Mucosa of gallbladder (tissue), 1 donor: Measurements from ENCODE around the gene TERB1. TPM values are rescaled to one million over a fixed set of nuclear protein-coding genes. Genes with fewer than 3 reads are reported as not detected.
"Not testable (repeated sequence)": the region's sequence is repeated elsewhere in the genome, so short reads cannot be mapped to it uniquely, and the experiment has no call there.

Experiments
- DNase-seq: peaks from one replicate; pipeline ENCODE4 v3.0.0-alpha.2; 2020; ENCODE audit warnings: low spot score
- total RNA-seq: library from RNA; stranded (reverse); gene quantifications from one replicate; pipeline ENCODE4 v1.2.1, GENCODE V29; 2021
- donor health status: DM: no; HTN: no; CAD: no.

The TERB1 gene
- total RNA-seq, 1 donor from 2014 or later: not detected

DNA sequence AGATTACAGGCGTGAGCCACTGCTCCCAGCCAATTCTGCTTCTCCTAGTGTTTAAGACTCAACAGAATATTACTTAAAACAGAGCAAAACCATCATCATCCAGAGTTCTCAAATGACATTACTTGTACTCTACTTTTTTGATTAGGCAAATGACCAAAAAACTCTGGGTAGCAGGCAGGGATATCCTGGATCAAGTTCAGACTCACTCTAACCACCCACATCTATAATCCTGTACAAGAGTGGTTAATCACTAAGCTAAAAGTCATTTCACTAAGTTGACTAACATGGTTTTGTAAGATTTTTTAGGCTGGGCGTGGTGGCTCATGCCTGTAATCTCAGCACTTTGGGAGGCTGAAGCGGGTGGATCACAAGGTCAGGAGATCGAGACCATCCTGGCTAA lies 22.6 kb upstream of the TERB1 start:
- DNase-seq: no peak

- DNase-seq: no peak
Observed at GRCh38 chr16:66814734-66815133, 13.3 kb upstream of the TERB1 start.

DNA sequence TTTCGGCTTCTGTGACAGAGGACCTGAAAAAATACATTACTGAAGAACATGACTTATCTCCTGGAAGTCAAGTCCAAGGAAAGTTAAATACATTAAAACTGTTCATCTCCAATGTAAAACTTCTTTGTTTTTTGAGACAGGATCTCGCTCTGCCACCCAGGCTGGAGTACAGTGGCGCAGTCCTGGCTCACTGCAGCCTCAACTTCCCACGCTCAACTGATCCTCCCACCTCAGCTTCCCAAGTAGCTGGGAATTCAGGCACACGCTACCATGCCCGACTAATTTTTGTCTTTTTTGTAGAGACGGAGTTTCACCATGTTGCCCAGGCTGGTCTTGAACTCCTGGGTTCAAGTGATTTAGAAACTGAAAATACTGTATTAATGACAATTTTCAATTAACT lies 9.7 kb upstream of the TERB1 start:
- no peak for DNase-seq

DNA sequence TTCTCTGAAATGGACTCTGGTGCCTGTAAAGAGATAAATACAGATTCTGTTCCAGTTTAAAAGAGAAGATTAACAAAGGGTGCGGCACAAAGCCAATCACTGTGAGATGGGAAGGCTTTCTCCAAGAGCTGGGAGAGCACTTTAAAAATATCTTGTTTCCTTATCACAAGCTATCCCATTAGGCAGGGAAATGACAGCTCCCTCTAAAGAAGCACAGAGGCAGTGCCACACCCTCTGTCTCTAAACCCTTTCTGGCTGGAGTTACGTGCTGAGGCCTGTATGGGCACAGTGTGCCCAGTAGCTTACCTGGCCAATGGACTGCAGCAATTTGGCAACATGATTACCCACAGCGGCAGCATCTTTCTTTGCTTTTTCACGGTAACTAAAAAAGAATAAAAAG lies 9.0 kb upstream of the TERB1 start:
- no peak for DNase-seq

DNA sequence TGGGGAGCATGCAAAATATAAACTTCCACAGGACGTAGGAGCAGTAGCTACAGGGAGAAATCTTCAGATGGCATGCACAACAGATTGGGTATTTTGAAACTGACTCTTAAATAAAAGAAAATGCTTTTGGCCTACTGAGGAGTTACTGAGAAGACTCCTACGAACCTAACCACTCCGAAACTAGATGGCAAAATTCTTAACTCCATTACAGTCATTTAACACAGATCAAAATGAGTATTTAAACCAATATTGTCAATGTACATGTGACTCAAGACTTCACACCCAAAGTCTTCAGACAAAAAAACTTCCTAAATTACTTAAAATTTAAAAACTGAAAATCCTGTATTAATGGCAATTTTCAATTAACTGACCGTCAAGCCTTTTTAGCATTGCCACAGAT lies 8.4 kb upstream of the TERB1 start:
- no peak for DNase-seq

- no peak for DNase-seq
Observed at GRCh38 chr16:66802159-66802558, 775 bp upstream of the TERB1 start.

DNA sequence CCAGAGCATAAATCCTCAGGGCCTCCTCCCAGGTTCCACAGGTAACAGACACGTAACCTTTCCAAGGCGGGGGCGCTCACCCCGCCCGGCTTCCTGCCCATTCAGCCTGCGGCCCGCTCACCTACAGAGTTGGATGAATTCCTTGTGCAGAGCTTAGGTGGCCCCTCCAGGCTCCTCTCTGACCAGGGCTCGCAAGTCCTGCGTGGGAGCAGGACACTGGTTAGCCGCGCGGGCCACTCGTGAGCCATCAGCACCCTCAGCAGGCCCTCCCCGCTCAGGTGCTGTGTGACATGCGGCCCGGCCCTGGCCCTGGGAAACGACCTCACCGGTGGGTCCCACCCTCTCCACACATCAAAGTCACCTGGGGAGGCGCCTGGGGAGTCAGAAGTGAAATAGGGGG lies 528 bp downstream of the TERB1 start:
- DNase-seq: no peak

DNA sequence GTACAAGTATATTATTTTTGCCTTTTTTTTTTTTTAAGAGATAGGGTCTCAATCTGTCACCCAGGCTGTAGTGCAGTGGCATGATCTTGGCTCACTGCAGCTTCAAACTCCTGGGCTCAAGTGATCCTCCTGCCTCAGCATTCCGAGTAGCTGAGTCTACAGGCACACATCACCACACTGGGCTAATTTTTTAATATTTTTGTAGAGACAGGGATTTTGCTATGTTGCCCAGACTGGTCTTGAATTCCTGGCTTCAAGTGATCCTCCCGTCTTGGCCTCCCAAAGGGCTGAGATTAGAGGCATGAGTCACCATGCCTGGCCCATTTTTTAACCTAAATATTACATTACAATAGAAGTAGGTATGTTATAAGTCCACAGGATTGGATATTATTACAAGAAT lies 3.2 kb downstream of the TERB1 start:
- DNase-seq: no peak

DNA sequence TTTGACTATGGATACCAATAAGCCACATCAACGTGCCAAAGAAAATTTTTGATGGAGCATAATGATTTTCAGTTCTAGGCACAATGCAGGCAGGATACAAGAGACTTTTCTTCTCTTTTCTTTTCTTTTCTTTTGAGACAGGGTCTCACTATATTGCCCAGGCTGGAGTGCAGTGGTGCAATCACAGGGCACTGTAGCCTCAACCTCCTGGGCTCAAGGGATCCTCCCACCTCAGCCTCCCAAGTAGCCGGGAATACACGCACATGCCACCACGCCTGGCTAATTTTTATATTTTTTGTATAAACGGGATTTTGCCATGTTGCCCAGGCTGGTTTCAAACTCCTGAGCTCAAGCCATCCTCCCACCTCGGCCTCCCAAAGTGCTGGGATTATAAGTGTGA lies 7.4 kb downstream of the TERB1 start:
- DNase-seq: not testable (repeated sequence)

DNA sequence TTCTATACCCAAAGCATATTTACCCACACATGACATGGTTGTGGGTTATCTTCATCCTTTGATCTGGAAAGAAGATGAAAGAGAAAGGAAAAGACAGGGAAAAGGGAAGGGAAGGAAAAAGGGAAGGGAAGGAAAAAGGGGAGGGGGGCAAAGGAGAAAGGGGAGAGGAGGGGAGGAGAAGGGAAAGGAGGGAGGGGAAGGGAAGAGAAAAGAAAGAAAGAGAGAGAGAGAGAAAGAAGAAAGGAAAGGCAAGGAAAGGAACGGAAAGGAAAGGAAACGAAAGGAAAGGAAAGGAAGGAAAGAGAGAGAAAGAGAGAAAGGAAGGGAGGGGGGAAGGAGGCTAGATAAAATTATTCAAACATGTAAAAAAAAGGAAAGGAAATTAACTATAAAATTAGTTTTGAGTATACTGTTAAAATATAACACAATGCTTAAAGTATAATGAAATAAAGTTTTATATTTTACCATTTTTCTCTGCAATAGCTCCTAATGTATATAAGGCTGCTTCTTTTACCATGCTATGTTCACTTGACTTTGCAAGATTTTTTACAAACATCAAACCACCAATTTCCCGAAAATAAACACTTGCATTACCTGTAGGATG lies 11.2 kb downstream of the TERB1 start:
- DNase-seq: no peak

DNA sequence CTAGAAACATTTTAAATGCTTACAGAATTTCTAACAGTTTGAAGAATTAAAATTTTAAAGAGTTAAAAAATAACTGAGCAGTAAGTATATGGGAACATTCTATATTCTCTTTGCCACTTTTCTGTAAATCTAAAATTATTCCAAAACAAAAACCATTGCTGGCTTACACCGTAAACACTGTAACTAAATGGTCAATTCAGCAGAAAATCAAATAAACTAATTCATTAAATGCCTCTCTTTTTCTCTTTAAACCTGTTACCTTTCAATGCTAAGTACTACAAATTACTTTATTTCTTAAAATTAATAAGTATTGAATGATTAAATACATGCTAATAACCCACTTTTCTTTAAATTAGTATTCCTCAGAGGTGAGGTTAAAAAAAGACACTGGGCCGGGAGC lies 14.0 kb downstream of the TERB1 start:
- no peak for DNase-seq

DNA sequence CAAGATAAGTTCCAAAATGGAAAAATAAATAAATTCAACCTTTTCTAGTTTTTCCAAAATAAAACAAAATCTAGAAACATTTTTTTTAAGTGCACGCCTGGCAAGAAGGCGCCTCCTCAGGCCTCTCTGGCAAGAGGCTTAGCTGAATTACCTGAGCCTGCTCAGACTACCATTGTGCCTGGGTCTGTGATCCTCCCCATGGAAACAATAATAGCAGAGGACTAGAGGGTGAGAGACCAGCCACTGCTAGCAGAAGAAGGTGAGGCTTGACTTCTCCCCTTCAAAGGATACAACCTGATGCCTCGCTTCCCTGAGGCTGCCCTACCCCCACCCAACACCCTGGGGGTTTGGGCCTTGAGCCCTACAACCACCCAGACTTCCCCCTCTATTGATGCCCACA lies 14.8 kb downstream of the TERB1 start:
- no peak for DNase-seq

- no peak for DNase-seq
Observed at GRCh38 chr16:66776457-66776856, 24.9 kb downstream of the TERB1 start.

DNA sequence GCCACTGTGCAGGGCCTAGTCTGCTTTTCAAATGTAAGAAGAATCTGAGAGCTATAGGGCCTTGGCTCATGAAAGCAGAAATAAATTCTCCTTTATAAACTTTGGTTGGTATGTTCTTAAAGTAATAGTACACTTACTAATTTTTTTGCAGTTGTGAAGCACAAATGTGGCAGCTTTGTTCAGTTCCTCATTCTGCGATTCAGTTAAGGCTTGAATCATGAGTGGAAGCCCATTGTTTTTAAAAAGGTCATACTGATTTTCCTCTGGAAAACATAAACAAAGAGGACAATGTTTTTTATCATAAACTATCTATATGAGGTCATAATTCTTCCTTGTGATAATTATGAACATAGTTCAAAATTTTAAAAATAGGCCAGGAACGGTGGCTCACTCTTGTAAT lies 26.4 kb downstream of the TERB1 start:
- no peak for DNase-seq

- DNase-seq: no peak
Observed at GRCh38 chr16:66758086-66758485, 43.3 kb downstream of the TERB1 start.

DNA sequence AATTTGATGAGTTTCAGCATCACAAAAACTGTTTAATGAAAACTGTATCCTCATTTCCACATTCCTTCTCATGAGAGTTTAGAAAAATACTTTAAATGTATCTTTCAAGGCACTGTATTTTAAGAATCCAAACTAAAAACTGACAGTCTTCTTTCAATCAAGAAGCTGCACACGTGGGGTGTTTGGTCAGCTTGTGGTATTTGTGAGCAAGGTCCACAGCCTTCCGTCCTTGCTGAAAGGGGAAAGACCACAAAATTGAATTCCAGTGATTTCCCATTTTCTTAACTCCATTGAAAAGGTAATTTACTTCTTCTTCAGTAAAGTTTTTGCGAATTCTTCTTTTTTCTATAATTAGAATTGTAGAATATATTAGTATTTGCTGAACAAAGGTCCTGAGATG lies 46.6 kb downstream of the TERB1 start:
- DNase-seq: no peak

DNA sequence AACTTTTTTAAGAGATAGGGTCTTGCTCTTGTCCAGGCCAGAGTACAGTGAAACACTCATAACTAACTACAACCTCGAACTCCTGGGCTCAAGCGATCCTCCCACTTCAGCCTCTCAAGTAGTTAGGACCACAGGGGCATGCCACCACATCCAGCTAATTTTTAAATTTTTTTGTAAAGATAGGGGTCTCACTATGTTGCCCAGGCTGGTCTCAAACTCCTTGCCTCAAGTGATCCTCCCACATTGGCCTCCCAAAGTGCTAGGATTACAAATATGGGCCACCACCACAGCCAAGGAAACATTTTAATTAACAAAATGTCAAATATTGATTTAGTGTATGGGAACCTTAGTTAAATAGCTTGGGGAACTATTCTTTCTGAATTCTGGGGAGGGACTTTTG lies 47.2 kb downstream of the TERB1 start:
- no peak for DNase-seq

DNA sequence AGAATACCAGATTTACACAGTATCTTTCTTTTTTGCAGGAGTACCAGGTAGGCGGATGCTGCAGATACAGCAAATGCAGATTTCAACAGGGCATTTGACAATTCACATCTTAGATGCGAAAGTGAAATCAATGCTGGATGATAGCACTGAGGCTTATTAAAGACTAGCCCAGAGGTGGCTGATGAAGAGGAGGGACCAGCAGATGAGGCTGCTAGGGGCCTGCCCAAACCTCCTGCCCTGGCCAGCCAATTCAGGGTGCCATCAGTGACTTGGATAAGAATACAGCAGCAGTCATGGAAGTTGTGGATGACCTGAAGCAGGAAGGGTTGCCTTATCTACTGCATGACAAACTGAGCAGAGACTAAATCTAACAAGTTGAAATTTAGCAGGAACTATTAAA lies 48.4 kb downstream of the TERB1 start:
- no peak for DNase-seq

- DNase-seq: no peak
Observed at GRCh38 chr16:66752379-66752778, 49.0 kb downstream of the TERB1 start.

- no peak for DNase-seq
Observed at GRCh38 chr16:66751992-66752322, 49.4 kb downstream of the TERB1 start.

DNA sequence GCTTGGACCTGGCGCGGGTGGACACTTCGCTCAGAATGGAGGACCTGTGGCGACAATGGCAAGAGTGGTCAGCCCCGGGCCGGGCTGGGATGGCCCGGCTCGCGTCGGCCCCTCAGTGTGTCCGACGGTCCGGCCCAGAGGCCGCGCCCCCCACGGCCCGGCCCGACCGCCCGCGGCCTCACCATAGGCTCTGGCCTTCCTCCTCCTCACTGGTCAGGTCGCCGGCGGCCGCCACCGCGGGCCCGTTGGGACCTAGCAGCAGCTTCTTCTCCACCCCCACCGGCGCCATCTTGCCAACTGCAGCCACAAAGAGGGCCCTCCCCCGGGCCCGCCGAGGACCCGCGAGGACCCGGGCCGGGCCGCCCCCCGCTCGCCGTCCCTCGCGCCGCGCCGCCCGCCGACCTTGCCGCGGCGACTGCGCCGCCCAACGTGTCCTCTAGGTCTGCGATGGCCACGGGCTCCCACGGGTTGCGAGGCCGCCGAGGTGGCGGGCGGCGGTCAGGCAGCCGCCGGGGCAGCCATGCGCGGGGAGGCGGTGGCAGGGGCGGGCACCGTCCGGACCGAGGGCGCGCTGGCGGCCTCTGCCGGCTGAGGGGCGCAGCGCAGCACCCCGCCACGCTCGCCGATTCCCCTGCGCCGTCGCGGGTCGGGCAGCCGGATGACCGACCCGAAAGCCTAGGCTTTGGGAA lies 49.9 kb downstream of the TERB1 start, which contains the start of gene DYNC1LI2:
Gene DYNC1LI2 (minus strand): TSS at position 307 of the 689 bp plus-strand sequence. CDS start 18 bp downstream, at position 289.
- peak; percentile 77 for DNase-seq

- DNase-seq: no peak
Observed at GRCh38 chr16:66751053-66751302, 50.4 kb downstream of the TERB1 start.

- no peak for DNase-seq
Observed at GRCh38 chr16:66750279-66751052, 50.9 kb downstream of the TERB1 start.

DNA sequence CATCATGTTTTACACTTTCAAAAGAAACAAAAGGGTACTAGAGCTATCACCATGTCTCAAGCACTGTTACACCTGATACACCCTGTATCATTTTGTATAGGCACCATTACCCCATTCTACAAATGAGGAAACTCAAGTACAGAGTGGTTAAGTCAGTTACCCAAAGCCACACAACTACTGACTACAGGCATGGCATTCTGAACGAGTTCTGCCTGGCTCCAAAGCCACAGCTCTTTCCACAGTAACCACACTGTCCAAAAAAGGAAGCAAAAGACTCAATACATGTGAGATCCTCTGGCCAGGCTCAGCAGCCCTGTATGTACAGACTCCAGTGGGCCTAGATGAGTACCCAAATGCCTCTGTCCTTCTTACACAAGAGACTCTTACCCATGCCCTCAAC lies 54.7 kb downstream of the TERB1 start:
- no peak for DNase-seq
